GM10266 (cell line): Measurements from ENCODE around the gene RNF168.

Experiments
- DNase-seq: peaks from one replicate; pipeline ENCODE4 v3.0.0; 2012; ENCODE audit errors: extremely low spot score
- TF ChIP-seq, protein P1 (sequence below): IDR thresholded peaks from 2 replicates; pipeline ENCODE4 v1.5.1; 2012; ENCODE audit warnings: mild to moderate bottlenecking, low read depth; ENCODE audit not compliant: control insufficient read depth, insufficient read depth; ENCODE audit errors: missing control alignments

The RNF168 gene

DNA sequence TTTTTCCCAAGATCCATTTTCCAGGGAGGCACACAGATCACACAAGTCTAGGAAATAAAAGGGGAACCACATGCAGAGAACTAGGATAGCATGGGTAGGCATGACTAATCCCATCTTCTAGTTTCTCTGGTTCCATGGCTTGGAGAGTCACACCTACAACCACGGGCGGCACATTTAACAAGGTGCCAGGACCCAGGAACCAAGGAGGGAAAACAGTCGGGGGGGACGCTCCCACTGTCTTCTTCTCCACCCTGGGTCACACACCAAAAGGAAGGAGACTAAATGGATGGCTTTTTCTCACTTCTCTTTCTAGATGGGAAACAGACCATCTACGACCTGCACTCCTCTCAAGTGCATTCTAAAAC, 16.1 kb upstream of the RNF168 start:
- no peak for DNase-seq
- TF ChIP-seq, protein P1, sequence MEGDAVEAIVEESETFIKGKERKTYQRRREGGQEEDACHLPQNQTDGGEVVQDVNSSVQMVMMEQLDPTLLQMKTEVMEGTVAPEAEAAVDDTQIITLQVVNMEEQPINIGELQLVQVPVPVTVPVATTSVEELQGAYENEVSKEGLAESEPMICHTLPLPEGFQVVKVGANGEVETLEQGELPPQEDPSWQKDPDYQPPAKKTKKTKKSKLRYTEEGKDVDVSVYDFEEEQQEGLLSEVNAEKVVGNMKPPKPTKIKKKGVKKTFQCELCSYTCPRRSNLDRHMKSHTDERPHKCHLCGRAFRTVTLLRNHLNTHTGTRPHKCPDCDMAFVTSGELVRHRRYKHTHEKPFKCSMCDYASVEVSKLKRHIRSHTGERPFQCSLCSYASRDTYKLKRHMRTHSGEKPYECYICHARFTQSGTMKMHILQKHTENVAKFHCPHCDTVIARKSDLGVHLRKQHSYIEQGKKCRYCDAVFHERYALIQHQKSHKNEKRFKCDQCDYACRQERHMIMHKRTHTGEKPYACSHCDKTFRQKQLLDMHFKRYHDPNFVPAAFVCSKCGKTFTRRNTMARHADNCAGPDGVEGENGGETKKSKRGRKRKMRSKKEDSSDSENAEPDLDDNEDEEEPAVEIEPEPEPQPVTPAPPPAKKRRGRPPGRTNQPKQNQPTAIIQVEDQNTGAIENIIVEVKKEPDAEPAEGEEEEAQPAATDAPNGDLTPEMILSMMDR: no peak

DNA sequence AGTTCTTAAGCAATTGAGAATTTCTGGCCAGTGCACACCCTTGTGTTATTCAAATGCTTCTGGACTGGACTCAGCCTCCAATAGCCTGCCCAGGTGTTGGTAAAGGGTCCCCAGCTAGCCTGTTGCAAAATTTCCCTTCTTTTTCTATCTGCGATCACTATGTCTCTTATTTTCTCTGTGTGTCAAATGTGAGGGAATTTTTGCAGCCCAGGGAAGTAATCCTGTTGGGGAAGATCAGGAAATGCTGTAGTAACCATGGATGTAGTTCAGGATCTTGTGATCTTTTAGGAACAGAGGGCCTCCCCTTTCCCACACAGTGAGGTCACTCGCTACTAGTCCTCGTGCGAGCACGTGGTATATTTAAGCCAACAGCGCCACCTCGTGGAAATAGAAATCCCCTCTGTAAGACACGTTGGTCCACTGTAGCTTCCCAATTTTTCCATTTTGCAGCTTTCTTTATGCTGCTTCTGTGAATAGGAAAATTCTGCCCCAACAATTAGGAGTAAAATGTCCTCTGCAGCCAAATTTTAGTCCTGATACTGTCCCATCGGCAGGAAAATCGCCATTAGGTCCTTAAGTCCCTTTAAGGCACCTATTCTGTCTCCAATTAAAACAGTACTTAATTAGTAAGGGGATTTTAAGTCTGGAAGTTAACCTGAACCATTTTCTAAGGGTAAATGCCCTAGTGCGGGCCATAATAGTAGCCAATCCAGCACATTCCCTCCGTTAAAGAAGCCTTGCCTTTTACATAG, 15.6 kb upstream of the RNF168 start:
- TF ChIP-seq, protein P1: peak; percentile 55
- DNase-seq: peak; percentile 48

DNA sequence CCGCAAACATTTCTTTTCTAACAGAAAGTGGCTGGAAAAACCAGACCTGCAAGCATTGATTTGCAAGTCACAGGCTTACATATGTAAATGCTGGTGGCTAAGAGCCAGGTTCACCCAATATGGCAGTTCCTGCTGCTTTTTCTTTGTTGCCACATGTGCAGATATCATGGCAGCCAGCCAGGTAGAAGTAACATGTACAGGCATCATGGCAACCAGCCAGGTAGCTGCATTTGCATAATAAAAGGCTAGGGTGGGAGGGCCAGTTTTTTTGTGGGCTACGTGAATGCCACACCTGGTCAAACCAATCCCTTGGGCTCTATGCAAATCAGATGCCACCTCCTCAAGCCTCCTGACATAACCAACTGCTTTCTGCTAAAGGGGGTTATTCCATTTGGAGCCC, 14.4 kb upstream of the RNF168 start:
- TF ChIP-seq, protein P1: no peak
- DNase-seq: no peak

DNA sequence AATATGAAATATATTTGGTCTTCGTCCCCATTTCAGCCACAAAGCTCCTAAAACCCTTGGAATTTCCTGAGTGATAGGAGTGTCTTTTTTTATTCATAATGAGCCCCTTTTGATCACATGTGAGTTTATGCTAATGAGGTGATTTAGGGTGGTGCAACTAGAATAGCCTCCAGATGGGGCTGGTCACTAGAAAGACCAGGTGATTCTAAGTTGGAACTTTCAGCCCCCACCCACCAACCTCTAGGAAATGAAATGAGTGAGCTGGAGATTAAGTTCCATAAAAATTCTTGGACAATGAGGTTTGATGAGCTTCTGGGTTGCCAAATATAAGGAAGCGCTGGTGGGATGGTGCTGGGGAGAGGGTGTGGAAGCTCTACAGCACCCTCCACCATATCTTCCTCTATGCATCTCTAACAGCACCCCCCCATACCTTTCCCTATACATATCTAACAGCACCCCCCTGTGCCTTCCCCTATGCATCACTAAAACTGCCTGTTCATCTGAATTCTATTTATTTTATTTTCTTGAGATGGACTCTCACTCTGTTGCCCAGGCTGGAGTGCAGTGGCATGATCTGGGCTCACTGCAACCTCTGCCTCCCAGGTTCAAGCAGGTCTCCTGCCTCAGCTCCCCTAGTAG, 13.7 kb upstream of the RNF168 start:
- DNase-seq: no peak
- TF ChIP-seq, protein P1: peak; percentile 12

DNA sequence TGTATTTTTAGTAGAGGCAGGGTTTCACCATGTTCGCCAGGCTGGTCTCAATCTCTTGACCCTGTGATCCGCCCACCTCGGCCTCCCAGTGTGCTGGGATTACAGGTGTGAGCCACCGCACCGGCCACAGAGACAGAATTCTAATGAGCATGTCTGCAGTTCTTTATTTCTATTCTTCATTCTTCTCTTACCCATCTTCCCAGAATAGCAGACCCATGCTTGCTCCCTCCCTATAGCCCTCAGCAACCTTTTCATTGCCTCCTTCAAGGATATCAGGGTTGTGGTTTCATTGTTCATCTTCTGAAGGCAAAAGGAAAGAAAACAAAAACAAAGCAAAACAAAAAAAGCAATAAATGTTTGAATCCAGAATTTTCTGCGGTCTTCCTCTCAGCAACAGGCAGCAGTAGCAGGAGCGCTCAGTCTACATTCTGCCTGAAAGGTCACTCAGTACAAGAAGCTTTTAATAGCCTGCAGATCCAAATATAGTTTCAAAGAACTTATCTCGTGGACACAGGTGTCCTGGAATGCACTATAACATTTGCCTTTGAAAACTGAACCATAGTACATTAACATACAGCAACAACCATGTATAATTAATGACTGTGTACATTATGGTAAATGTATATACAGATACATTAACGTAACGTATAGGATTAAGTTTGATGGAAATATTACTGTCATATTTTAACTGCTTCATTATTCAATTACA, 11.5 kb upstream of the RNF168 start, which contains the start of gene SMCO1:
Gene SMCO1, minus strand, starts transcription at position 434 of the 709 bp plus-strand sequence. Its CDS starts 137 bp downstream, at position 297.
- DNase-seq: no peak
- TF ChIP-seq, protein P1: no peak

DNA sequence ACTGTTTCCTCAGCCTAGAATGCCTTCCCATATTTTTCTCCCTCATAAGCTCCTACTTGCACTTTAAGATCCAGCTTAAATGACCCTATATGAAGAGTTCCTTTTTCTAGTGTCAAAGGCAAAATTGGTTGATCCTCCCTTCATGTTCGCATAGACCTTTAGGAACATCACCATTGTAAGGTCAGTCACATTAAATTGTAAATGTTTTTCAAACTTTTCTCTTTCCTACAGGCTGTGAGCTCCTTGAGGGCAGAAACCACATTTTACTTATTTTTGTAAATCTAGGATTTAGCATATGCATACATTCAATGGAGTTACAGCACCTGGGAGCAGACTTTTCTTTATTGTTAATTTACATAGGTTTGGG, 10.8 kb upstream of the RNF168 start:
- DNase-seq: no peak
- TF ChIP-seq, protein P1: no peak
